WTC11 (cell line): ENCODE data around the gene OR2C3.

ENCODE experiments used
- CREB1 ChIP-seq: sonication (generic); formaldehyde crosslinking; IDR thresholded peaks from 2 replicates; pipeline ENCODE4 v1.8.0; 2023; ENCODE audit warnings: mild to moderate bottlenecking, missing genetic modification reagents
- FOXJ3 ChIP-seq: sonication (generic); formaldehyde crosslinking; IDR thresholded peaks from 2 replicates; pipeline ENCODE4 v1.9.0; 2021; ENCODE audit warnings: missing genetic modification reagents, mild to moderate bottlenecking, borderline replicate concordance
- HMGA2 ChIP-seq: fragments of 250-450 bp; sonication (Bioruptor Pico); IDR thresholded peaks from 2 replicates; pipeline ENCODE4 v1.4.0; 2021; ENCODE audit warnings: mild to moderate bottlenecking, moderate library complexity
- OVOL2 ChIP-seq: fragments of 250-450 bp; sonication (Bioruptor Pico); IDR thresholded peaks from 2 replicates; pipeline ENCODE4 v1.9.0; 2021; ENCODE audit warnings: mild to moderate bottlenecking, borderline replicate concordance
- ZNF121 ChIP-seq: sonication (generic); formaldehyde crosslinking; IDR thresholded peaks from 2 replicates; pipeline ENCODE4 v1.8.0; 2023; ENCODE audit warnings: missing genetic modification reagents
- ZNF232 ChIP-seq: sonication (generic); formaldehyde crosslinking; IDR thresholded peaks from 2 replicates; pipeline ENCODE4 v1.8.0; 2022; ENCODE audit warnings: mild to moderate bottlenecking, missing genetic modification reagents
- TF ChIP-seq, protein P1 (sequence below): fragments of 200-600 bp; IDR thresholded peaks from 2 replicates; pipeline ENCODE4 v1.8.0; 2022; ENCODE audit warnings: antibody characterized with exemption
- TF ChIP-seq, protein P2 (sequence below): fragments of 250-450 bp; sonication (Bioruptor Pico); IDR thresholded peaks from 2 replicates; pipeline ENCODE4 v2.1.2; 2022; ENCODE audit warnings: mild to moderate bottlenecking, moderate library complexity
- TF ChIP-seq, protein P3 (sequence below): sonication (generic); formaldehyde crosslinking; IDR thresholded peaks from 2 replicates; pipeline ENCODE4 v1.8.1; 2023; ENCODE audit warnings: mild to moderate bottlenecking, missing genetic modification reagents, moderate library complexity
- TF ChIP-seq, protein P4 (sequence below): sonication (generic); formaldehyde crosslinking; IDR thresholded peaks from 2 replicates; pipeline ENCODE4 v1.8.0; 2022; ENCODE audit warnings: mild to moderate bottlenecking, missing genetic modification reagents
- TF ChIP-seq, protein P5 (sequence below): sonication (generic); formaldehyde crosslinking; IDR thresholded peaks from 2 replicates; pipeline ENCODE4 v1.8.0; 2023; ENCODE audit warnings: missing genetic modification reagents
- TF ChIP-seq, protein P6 (sequence below): sonication (generic); formaldehyde crosslinking; IDR thresholded peaks from 2 replicates; pipeline ENCODE4 v1.8.1; 2023; ENCODE audit warnings: mild to moderate bottlenecking, moderate library complexity, missing genetic modification reagents

DNA sequence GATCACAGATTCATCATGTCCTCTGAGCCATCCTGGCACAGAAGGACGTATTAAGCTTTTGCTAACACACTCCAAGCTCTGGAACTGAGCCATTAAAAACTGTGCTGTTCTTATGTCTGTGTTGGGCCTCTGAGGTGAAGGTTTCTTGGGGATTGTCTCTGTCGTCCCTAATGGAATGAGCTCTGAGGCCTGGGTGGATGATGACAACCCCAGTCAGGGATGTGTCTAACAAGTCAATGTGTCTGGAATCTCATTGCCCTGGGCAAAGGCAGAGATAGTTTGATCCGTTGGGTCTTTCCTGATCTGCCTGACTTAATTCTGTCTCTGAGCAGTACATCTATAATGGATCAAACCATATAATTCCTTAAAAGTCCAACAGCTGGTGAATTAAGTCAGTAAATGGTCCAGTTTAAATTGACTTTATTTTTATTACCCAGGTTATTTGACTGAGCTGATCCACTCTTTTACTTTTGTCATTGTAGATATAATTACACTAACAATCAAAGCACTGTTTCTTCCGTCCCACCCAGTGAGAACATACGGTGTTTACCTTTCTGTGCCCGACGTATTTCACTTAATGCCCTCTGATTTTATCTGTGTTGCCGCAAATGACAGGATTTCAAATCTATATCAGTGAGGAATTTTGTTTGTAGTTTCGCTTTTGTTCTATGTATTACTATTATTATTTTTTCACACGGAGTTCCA is 39.5 kb downstream of the OR2C3 start:
- TF ChIP-seq, protein P1, sequence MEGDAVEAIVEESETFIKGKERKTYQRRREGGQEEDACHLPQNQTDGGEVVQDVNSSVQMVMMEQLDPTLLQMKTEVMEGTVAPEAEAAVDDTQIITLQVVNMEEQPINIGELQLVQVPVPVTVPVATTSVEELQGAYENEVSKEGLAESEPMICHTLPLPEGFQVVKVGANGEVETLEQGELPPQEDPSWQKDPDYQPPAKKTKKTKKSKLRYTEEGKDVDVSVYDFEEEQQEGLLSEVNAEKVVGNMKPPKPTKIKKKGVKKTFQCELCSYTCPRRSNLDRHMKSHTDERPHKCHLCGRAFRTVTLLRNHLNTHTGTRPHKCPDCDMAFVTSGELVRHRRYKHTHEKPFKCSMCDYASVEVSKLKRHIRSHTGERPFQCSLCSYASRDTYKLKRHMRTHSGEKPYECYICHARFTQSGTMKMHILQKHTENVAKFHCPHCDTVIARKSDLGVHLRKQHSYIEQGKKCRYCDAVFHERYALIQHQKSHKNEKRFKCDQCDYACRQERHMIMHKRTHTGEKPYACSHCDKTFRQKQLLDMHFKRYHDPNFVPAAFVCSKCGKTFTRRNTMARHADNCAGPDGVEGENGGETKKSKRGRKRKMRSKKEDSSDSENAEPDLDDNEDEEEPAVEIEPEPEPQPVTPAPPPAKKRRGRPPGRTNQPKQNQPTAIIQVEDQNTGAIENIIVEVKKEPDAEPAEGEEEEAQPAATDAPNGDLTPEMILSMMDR = no peak
- TF ChIP-seq, protein P2, sequence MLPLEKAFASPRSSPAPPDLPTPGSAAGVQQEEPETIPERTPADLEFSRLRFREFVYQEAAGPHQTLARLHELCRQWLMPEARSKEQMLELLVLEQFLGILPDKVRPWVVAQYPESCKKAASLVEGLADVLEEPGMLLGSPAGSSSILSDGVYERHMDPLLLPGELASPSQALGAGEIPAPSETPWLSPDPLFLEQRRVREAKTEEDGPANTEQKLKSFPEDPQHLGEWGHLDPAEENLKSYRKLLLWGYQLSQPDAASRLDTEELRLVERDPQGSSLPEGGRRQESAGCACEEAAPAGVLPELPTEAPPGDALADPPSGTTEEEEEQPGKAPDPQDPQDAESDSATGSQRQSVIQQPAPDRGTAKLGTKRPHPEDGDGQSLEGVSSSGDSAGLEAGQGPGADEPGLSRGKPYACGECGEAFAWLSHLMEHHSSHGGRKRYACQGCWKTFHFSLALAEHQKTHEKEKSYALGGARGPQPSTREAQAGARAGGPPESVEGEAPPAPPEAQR (CRISPR knock-in tag) = no peak
- TF ChIP-seq FOXJ3 = no peak
- TF ChIP-seq ZNF232 (CRISPR knock-in tag) = no peak
- TF ChIP-seq, protein P3, sequence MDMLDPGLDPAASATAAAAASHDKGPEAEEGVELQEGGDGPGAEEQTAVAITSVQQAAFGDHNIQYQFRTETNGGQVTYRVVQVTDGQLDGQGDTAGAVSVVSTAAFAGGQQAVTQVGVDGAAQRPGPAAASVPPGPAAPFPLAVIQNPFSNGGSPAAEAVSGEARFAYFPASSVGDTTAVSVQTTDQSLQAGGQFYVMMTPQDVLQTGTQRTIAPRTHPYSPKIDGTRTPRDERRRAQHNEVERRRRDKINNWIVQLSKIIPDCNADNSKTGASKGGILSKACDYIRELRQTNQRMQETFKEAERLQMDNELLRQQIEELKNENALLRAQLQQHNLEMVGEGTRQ (CRISPR knock-in tag) = no peak
- TF ChIP-seq, protein P4, sequence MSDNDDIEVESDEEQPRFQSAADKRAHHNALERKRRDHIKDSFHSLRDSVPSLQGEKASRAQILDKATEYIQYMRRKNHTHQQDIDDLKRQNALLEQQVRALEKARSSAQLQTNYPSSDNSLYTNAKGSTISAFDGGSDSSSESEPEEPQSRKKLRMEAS (CRISPR knock-in tag) = no peak
- no peak for TF ChIP-seq HMGA2 (CRISPR knock-in tag)
- TF ChIP-seq, protein P5, sequence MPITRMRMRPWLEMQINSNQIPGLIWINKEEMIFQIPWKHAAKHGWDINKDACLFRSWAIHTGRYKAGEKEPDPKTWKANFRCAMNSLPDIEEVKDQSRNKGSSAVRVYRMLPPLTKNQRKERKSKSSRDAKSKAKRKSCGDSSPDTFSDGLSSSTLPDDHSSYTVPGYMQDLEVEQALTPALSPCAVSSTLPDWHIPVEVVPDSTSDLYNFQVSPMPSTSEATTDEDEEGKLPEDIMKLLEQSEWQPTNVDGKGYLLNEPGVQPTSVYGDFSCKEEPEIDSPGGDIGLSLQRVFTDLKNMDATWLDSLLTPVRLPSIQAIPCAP = no peak
- TF ChIP-seq, protein P6, sequence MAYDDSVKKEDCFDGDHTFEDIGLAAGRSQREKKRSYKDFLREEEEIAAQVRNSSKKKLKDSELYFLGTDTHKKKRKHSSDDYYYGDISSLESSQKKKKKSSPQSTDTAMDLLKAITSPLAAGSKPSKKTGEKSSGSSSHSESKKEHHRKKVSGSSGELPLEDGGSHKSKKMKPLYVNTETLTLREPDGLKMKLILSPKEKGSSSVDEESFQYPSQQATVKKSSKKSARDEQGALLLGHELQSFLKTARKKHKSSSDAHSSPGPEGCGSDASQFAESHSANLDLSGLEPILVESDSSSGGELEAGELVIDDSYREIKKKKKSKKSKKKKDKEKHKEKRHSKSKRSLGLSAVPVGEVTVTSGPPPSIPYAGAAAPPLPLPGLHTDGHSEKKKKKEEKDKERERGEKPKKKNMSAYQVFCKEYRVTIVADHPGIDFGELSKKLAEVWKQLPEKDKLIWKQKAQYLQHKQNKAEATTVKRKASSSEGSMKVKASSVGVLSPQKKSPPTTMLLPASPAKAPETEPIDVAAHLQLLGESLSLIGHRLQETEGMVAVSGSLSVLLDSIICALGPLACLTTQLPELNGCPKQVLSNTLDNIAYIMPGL (CRISPR knock-in tag) = no peak
- no peak for TF ChIP-seq ZNF121 (CRISPR knock-in tag)
- TF ChIP-seq CREB1 (CRISPR knock-in tag) = no peak
- no peak for TF ChIP-seq OVOL2 (CRISPR knock-in tag)
